Bronchial epithelial cell (primary cell): ENCODE measurements around the gene SYTL5. TPM values are rescaled to one million over a fixed set of nuclear protein-coding genes. Genes with fewer than 3 reads are reported as not detected.
A peak's percentile ranks its signal among the peaks of the same experiment; 100 is the strongest.

Source experiments
- DNase-seq: peaks from one replicate; pipeline ENCODE4 v3.0.0-alpha.2; 2010; ENCODE audit warnings: low read depth
- FAIRE-seq: peaks from 2 replicates; lab custom pipeline; 2011; peaks lifted over from hg19 to GRCh38; lab: Jason Lieb, UNC
- H3K27me3 ChIP-seq: 2 replicates; pipeline ENCODE4 v1.5.1; 2011; ENCODE audit warnings: low read length; ENCODE audit not compliant: control insufficient read depth, insufficient read depth
- H3K36me3 ChIP-seq: 2 replicates; pipeline ENCODE4 v1.5.1; 2011; ENCODE audit warnings: low read length; ENCODE audit not compliant: control insufficient read depth, insufficient read depth
- H3K4me3 ChIP-seq: 2 replicates; pipeline ENCODE4 v1.5.1; 2011; ENCODE audit warnings: mild to moderate bottlenecking, low read depth, low read length, control low read depth
- total RNA-seq: library from RNA; depleted of rRNA; stranded (reverse); fragments of >200 nt; gene quantifications from 2 replicates; pipeline ENCODE4 v1.2.1, GENCODE V29; 2014
- TF ChIP-seq, protein P1 (sequence below): IDR thresholded peaks from 2 replicates; pipeline ENCODE4 v1.5.1; 2011; ENCODE audit warnings: mild to moderate bottlenecking, moderate library complexity, low read length, control low read depth, inconsistent platforms; ENCODE audit not compliant: insufficient read depth, severe bottlenecking

The SYTL5 gene
- total RNA-seq, 1 donor from 2014 or later: 1.3 TPM

GRCh38 chrX:38081909-38082308 is 75.6 kb downstream of the SYTL5 start:
- TF ChIP-seq, protein P1, sequence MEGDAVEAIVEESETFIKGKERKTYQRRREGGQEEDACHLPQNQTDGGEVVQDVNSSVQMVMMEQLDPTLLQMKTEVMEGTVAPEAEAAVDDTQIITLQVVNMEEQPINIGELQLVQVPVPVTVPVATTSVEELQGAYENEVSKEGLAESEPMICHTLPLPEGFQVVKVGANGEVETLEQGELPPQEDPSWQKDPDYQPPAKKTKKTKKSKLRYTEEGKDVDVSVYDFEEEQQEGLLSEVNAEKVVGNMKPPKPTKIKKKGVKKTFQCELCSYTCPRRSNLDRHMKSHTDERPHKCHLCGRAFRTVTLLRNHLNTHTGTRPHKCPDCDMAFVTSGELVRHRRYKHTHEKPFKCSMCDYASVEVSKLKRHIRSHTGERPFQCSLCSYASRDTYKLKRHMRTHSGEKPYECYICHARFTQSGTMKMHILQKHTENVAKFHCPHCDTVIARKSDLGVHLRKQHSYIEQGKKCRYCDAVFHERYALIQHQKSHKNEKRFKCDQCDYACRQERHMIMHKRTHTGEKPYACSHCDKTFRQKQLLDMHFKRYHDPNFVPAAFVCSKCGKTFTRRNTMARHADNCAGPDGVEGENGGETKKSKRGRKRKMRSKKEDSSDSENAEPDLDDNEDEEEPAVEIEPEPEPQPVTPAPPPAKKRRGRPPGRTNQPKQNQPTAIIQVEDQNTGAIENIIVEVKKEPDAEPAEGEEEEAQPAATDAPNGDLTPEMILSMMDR: no peak
- FAIRE-seq (no peak), DNase-seq (peak; percentile 35)
- Histone ChIP-seq H3K27me3 (no peaks in the 10 kb centered on the region), H3K36me3 (no peaks in the 10 kb centered on the region), H3K4me3 (no peak overlapping the region)

GRCh38 chrX:38082309-38082708 is 76.0 kb downstream of the SYTL5 start:
- FAIRE-seq (no peak), DNase-seq (no peak)
- Histone ChIP-seq H3K27me3 (no peaks in the 10 kb centered on the region), H3K36me3 (no peaks in the 10 kb centered on the region), H3K4me3 (no peak overlapping the region)
- TF ChIP-seq, protein P1: no peak

DNA sequence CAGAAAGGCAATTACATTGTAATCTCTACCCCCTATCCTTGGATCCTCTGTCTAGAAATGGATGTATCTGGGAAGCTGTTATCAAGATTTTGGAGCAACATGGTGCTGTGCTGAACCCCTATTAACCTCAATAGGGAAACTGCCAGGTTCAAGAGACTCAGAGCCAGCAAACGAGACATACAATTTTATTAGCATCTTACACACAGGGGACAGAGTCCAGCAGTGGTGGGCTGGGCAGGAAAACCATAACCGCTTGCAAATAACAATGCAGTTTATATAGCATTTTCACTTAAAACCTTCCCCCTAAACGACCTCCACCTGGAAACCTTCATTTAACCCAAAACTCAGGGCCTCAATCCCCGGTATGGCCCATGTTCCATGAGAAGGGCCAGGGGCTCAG is 79.5 kb downstream of the SYTL5 start:
- TF ChIP-seq, protein P1: no peak
- Histone ChIP-seq H3K36me3 (no peaks in the 10 kb centered on the region), H3K27me3 (no peaks in the 10 kb centered on the region), H3K4me3 (no peak overlapping the region)
- FAIRE-seq: no peak
- no peak for DNase-seq

DNA sequence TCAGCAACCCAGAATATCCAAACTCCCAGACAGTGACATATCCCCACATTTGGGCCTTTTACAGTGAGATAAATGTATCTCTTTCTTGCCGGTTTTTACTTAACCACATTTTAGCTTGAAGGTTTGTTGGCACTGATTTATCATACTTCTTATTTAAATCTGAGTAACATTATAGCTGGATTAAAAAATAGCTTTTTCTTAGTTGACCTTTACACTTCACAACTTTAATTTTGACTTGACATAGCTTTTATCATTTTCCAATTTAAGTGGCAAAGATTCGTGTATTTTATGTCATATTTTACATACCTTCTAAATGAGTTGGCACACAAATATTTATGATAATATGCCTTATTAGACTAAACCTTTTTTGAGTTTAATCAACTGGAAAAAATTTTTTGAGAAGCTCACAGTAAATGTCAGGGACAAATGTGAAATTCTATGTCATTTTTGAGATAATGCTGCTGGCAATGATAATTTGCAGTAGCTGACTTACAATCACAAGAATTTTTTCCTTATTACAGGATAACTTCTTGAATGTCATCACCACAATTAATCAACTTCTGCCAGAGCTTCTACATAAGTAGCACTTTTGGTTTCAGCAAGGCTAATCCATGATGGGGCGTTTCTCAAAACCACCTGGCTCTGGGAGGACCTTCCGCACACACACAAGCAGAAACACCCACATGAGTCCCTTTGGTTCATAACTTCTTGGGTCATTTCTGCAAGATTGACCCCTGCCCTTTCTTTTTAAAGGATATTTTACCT is 80.3 kb downstream of the SYTL5 start:
- DNase-seq: no peak
- Histone ChIP-seq H3K4me3 (no peak overlapping the region), H3K27me3 (no peaks in the 10 kb centered on the region), H3K36me3 (no peaks in the 10 kb centered on the region)
- FAIRE-seq: no peak
- TF ChIP-seq, protein P1: no peak

GRCh38 chrX:38087594-38087993 is 81.2 kb downstream of the SYTL5 start:
- no peak for FAIRE-seq
- Histone ChIP-seq H3K36me3 (no peaks in the 10 kb centered on the region), H3K4me3 (no peak overlapping the region), H3K27me3 (no peaks in the 10 kb centered on the region)
- TF ChIP-seq, protein P1: no peak
- DNase-seq: peak; percentile 46
